Measurements from ENCODE around the gene ATOH8.
A peak's percentile ranks its signal among the peaks of the same experiment; 100 is the strongest.

The ATOH8 gene

DNA sequence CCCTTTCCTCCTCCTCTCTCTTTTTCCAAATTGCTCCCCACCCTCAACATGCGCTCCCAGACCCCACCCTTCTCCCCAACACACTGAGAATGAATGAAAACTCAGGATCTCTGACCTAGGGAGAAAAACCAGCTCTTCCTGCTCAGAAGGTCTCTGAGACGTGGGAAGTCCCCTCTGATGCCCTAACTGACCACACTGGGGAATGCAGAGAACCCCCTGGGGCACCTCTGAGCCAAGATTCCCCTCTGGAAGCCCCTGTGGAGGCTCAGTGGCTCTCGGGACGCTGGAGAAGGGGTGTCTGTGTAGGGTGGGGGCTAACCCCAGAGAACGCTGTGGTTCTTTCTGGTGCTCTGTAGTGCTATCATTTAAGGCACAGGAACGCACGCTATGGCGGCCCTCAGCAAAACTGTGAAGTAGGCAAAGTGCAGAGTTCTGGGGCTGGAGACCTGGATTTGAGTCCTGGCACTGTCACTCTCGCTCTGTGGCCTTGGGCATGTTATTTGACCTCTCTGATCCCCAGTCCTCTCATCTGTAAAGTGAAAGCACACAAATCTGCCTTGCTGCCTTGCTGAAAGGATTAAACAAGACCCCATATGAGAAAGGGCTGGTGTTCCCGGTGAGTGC lies 17.1 kb downstream of the ATOH8 start:
- DNase-seq (ENCODE audit: low spot score), result no peak

DNA sequence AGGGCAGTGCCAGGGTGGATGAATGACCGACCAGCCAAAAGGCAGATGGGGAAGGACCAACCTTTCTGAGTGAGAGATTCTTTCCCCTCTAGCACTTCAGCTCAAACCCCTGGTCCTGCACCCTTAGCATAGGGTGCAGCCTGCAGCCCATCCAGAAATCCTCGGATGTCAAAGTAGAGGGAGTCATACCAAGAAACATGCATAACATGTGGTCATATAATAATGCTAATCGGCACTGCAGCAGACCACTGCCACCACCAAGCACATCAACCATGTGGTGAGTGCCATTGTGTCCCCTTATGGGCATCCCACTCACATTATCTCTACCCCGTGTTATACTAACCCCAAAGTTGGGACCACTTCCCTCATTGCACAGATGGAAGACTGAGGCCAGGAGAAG lies 17.7 kb downstream of the ATOH8 start:
- no peak for DNase-seq (ENCODE audit: low spot score)

DNA sequence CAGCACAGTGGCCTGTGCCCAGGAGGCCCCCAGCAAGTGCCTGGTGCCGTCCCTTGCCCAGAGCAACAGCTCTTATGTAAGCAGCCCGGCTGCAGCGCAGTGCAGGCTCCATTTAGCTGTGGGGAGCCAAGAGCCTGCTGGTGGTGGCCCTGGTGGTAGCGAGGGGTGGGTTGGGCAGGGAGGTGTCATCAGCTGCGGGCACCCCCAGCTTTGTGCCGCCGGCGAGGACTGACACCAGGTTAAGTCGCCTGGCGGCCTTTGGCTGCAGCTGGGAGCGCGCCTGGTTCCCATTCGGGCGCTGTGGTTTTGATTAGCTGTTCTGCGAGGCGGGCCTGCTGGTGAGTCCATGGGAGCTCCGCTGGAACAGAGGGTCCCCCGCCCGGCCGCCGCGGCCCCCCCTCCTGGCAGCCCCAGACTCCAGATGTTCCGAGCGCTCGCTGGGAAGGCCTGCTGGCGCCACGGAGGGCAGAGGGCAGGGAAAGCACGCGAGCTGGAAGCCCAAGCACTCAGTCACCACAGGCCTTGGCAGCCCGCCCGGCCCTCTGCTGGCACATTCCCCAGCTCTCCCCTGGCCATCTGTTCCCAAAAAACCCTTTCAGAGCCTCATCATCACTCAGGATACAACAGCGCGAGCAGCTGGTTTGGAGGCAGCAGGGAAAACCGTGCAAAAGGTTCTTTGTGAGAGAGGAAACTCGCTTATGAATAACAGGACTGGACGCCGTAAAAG lies 18.4 kb downstream of the ATOH8 start:
- DNase-seq (ENCODE audit: low spot score), result peak; percentile 96

DNA sequence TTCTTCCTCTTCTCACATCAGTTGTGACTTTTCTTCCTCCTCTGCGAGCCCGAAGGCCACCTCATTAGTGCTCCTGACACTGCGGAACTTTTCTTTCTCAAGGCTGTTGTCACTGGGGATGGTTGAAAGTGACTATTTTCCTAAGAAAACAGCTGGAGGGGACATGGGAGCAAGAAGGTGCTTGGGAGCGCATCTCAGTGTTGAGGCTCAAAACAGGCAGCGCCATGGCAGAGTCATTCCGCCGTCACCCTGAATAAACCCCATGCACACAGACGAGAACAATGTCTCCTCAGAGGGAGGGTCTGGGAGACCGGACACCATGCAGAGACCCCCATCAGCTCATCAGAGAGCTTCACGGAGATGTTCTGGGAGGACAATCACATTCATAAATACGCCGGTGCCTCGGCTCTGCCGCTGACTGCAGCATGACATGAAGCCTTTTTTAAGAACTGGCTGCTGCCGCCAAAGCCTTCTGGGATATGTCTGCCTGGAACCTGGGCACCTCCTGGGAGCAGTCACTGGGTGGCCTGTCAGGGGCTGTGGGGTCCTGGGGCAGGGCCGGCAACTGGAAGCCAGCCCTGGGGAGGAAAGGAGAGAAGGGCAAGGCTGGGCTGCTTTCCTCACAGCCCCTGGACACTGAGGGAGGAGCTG lies 19.2 kb downstream of the ATOH8 start:
- DNase-seq (ENCODE audit: low spot score), result no peak

DNA sequence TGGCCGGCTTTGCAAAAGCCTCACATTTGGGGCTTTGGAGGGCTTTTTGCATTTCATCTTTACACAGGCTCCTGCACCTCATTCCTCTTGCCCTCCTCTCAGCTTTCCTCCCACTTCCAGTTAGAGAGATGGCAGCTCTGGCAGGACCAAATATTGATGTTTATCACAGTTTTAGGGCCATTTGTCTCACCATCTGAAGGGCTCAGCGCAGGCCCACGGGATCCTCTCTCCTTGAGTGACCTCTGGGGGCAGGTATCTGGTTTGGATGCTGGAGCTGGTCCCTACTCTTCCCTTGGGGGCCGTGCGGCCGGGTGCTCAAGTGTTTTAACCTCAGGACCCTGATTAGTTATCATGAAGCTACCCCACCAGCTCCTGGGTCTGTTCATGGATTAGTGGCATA lies 19.9 kb downstream of the ATOH8 start:
- no peak for DNase-seq (ENCODE audit: low spot score)

DNA sequence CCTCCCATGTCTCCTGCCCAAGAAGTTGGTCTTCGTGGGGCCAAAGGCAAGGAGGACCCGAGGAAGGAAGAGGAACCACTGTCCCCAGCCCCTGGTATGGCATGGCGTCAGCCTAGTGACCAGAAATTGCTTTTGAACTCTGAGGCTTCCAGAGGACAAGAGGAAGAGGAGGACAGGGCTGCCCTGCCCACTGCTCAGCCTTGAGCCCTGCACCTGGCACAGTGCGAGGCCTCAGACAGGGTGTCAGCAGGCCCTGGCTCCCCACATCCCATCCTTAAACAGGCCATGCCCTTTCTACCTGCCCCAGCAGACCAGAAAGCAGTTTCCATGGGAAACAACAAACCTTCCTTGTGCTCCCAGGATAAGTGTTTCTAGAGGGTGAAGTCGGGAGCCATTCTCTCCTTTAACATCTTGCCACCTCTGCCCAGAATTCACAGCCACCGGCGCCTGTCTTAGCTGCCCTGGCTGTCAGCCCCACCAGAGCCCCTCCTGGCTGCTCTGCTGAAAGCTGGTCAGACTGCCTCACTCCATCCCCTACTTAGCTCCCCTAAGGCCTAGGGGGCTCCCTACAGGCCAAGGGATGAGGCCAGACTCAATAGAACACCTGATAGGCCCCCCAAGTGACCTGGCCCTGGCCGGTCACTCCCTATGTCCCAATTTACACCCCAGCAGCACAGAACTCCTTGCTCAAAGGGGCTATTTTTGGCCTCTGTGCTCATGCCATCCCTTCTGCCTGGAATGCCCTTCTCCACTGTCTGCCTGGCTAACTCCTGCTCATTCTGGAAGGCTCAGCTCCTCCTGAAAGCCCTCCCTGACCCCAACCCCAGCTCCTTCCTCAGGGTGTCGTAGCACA lies 20.6 kb downstream of the ATOH8 start:
- DNase-seq (ENCODE audit: low spot score), result no peak

DNA sequence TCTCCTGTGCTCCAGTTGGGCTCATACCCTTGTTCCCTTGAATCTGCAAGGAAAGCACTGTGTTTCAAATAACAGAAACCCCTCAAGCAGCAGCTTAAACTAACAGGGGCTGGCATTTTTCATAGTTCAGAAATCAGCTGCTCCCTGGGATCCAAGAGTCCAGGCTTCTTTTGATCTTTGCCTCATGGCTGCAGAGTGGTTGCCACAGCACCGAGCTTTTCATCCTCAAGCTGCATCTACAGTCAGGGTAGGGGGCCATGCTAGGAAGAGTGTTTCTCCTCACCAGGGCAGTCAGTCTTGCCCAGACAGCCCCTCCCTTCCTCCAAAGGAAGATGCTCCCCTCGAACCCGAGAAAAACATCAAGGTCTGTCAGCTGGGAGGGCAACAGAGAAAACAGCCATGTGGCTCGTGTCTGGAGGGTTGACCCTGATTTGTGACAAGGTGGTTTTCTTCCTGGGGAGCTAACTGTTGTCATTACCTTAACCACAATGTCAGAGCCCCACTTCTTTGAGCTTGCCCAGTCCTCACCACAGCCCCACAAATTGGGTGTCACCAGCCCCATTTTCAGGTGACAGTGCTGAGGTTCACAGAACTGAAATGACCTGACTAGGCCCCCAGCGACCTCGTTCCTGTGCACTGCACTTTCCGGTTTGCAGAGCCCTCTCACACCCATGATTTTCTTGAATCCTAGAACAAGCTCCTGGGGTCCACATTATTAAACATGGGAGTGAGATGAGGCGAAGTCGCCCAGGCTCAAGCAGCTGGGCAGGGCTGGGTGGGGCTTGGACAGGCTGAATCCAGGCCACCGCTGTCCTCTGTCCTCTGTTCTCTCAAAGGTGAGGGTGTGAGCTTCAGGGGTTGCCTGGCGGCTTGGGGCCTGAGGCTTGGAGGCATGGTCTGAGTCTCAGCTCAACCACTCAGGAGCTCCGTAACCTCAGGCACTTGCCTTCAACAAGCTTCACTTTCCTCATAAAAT lies 21.9 kb downstream of the ATOH8 start:
- no peak for DNase-seq (ENCODE audit: low spot score)

DNA sequence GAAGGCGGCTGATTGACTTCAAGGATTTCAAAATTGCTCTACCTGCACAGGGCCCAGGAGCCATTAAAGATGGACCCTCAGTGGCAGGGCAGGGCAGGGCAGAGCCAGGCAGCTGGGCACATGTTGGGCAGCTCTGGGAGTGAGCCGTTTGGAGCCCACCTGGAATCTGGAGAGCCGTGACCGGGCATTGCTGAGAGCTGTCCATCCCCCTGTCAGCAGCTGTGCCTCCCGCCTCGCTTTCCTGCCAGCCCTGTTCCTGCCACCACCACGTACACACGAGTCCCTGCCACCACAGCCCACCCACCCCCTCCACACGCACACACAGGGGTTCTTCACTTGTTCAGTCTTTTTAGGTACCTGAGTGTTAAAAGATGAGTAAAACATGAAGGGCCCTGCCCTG lies 22.9 kb downstream of the ATOH8 start:
- DNase-seq (ENCODE audit: low spot score), result no peak

DNA sequence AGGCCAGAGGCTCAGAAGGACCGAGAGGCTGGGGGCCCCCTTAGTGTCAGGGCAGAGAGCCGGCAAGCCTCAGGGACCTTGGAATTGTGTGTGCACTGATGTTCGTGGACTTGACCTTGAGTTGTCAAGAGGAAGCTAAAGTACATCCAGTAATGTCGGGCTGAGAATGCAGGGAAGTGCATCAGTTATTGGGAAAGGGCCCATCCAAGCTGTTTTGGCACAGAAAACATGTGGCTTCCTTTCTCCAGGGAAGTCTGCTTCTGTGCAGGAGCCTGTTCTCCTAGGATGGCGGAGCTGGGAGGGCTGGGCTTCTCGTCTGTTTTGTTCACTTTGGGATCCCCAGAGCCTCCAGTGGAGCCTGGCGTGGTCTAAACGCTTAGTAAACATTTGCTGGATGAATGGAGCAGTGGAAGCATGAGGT lies 23.7 kb downstream of the ATOH8 start:
- DNase-seq (ENCODE audit: low spot score), result no peak

DNA sequence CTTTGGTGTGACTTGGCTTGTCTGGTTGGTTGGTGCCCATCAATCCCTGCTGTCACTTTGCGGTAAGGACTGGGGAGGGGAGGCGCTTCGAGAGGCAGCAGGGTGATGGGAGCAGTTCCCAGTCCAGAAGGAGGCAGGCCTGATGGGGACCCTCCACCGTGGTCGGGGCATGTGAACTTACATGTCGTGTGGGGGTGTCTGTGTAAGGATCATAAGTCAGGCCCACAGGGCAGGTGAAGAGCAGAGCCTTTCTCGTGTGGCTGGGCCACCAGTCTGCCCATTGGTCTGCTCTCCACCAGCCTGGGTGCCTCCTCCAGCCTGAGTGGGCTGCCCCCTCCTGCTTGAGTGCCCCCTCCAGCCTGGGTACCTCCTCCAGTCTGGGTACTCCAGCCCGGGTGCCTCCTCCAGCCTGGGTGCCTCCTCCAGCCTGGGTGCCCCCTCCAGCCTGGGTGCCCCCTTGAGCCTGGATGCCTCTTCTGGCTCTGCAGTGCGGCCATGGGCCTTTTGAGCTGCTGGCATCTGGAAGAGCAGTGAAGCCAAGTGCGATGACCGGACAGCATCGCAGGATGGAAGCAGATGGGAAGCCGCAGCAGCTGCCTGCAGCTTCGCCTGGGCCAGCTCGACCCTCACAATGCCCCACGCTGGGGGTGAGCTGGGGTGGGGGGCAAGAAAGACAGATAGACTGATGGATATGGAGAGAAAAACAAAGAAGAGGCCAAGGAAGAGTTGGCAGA lies 25.0 kb downstream of the ATOH8 start:
- DNase-seq (ENCODE audit: low spot score), result no peak

DNA sequence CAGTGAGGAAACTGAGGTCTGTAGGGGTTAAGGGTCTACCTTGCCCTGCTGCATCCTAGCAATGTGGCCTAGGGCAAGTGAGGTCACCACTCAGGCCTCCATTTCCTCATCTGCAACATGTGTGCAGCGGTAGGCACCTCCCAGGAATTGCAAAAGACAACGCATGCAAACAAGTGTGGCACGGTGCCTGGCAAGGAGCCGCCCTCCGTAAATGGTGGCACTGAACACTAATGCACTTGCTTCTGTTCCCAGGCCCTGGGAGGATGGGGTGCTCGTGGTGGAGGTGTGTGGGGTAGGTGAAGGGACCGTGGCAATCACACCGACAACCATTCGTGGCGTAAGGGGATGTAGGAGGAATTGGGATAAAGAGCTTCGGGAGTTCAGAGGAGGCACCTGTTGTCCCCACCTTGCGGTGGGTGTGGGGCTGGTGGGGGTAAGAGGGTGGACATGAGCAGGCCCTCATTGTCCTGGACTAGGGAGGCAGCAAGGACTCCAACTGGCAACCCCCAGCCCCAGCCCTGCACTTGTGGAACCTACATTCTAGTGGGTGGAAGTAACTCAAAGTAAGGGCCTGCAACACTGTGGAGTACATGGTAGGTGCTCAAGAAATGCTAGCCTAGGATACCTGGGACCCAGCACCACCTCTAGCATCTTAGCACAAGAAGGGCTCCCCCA lies 26.0 kb downstream of the ATOH8 start:
- no peak for DNase-seq (ENCODE audit: low spot score)

DNA sequence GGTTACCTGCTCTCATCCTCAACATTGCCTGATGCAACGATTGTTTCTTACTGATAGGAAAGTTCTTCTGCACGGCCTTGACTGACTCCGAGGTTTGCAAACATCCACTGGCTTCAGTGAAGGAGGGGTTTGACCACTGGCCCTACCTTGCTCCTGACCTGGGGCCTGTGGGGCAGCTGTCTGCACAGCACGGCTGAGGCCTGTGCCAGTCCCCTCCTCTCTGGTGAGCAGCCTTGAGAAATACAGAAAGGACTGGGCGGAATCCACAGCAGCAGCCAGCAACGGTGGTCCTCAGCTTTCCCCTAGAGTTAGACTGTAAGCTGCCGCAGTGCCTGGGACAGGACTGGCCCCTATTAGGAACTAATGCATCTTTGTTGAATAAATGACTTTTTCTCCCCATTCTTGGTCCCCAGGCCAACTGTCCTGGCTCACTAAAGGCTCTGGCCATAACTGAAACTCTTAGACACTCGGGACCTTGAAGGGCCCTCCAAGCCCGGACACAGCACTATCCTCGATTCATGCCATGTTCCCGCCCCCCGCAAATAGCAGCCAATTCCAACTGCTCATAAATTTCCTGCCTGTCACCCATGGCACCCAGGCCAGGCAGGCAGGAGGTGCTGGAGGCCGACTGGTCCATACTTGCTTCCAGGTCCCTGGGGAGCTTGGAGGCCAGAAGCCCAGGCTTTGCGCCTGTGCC lies 26.7 kb downstream of the ATOH8 start:
- DNase-seq (ENCODE audit: low spot score), result no peak

DNA sequence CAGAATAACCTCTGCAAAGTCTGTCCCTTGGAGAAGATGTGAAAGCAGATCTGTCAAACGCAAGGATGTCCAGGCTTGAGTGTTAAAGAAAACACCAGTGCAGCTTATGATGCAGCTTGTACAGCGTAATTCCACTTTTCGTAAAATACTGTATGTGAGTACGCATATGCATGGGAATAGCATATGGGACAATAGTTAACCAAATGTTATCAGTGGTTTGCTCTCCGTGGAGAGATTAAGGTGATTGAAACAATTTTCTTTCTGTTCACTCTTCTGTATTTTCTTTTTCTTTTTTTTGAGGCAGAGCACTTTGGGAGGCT lies 27.2 kb downstream of the ATOH8 start:
- no peak for DNase-seq (ENCODE audit: low spot score)

DNA sequence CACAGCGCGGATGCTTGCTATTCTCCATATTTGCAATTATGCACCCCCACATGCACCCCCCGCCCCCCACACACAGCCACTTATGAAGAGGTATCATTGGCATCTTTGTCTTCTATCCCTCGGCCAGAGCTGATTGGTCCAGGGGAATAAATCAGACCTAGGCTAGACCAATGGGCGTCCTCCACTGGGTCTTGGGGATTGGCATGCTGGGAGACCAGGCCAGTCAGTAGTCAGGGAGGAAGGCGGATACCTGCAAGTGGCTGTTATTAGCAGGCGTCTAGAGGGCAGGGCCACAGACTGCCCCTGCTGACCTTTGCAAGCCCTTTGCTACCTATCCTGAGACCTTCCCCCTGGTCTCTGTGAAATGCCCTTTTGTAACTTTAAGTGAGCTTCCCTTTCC lies 30.0 kb downstream of the ATOH8 start:
- DNase-seq (ENCODE audit: low spot score), result no peak

DNA sequence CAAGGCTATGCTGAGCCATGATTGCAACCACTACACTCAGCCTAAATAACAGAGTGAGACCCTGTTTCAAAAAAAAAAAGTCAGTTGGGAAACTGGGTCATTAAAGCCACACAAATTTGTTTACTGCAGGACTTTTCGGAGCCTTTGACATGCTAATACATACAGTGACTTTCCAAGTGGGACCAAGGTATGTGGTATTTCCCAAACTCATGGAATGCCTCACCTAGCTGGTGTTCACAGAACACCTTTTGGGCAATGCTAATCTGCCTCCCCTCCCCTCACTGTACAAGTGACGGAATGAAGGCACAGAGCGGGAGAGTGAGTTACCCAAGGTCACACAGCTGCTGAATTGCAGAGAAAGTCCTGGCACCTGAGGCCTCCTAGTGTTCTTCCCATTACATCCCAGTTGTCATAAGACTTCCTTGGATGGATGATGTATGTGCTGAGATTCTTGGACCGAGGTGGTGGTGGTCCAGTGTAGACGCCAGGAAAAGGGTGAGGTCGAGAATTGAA lies 30.7 kb downstream of the ATOH8 start:
- no peak for DNase-seq (ENCODE audit: low spot score)

DNA sequence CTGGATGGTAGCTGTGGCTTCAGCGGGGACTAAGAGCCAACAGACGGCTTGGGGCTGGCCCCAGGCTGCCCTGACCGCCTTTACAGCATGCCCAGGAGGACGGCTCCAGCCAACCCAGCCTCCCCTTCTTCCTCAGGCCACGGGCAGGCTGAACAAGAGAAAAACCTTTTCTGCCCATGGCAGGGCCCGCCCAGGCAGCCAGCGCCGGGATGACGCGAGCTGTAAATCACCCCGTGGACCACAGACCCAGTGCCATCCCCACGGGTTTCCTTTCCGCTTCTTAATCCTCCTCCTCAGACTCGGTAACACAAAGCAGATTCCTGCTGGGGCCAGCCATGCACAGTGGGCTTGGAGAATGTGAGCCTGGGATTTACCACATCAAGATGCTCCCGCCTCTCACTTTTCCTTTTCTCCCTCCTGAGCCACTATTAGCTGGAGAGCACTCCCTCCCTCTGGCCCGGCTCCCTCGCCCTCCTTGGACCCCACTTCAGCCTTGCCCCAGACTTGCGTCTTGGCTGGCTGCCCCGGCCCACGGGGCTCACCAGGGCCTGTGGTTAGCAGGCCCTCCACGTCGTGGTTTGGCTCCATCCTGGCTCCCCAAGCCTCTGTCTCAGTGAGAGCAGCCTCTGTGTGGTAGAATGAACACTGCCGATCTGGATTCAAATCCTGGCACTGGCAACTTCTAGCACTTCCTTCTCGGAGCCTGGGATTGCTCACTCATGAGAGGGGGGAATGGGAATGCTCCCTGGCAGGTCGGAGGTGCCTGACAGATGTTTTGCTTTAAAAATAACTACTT lies 31.4 kb downstream of the ATOH8 start:
- peak; percentile 75 for DNase-seq (ENCODE audit: low spot score)

DNA sequence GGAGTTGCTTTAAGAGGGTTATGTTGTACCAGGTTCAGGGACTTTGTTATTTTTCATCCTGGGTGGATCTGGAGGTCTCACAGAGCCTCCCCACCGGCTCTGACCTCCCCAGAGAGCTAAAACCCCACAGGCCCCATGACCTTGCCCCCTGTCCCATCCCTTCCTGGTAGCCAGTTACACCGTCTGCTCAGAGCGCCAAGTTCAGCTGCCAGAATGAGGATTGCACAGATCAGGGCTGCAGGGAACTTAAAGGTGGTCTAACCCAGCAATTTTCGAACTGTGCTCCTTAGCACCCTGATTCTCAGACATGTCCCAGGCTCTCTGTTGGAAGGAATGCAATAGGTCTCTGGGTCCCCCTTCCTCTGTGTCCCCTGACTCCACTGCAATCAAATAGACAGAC lies 32.1 kb downstream of the ATOH8 start:
- DNase-seq (ENCODE audit: low spot score), result no peak

DNA sequence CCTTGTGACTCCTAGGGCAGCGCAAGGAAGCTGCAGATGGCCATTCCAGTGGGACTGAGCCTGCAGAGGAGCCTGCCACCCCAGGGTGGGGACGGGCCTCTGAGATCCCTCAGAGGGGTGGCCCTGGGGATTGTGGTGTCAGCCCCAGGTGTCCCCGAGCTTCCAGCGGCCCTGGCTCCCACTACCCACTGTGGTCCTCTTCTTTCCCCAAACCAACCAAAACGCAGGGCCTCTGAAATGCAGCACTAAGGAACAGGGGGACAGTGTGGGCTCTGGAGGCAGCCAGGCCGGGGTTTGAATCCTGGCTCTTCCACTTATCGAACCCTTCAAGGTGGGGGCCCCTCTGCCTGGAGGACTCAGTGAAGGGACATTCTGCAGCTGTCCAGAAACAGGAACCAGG lies 32.7 kb downstream of the ATOH8 start:
- DNase-seq (ENCODE audit: low spot score), result no peak

DNA sequence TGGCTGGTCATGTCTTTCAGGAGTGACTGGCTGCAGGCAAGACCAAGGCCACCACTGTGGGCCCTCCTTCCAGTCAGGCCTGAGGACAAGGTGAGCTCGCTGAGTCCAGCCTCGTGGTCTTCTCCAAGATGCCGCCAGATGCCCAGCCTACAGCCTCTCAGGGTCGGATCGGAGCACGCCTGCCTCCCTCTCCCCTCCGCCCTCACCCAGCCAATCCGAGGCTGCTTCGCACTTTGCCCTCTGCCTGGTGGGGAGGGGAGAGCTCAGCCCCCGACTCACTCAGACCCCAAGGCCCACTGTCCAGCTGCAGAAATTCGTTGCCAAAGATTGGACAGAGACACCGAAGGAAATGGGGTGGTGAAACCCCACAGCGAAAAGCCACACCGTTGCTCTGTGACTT lies 33.1 kb downstream of the ATOH8 start:
- DNase-seq (ENCODE audit: low spot score), result no peak
